Coronary artery (tissue), 2 donors: ENCODE measurements around the gene PDZRN3.

ENCODE experiments used
- DNase-seq: peaks from one replicate; pipeline ENCODE4 v3.0.0-alpha.2; 2017; ENCODE audit warnings: low spot score
- H3K27ac ChIP-seq, 2 donors: fragments of 200-600 bp; sonication (generic); one replicate each; pipeline ENCODE4 v1.5.1; 2016 to 2019
- H3K4me3 ChIP-seq: fragments of 200-600 bp; sonication (generic); 2 replicates; pipeline ENCODE4 v1.5.1; 2016; ENCODE audit warnings: mild to moderate bottlenecking, moderate library complexity
- TF ChIP-seq, protein P1 (sequence below): fragments of 200-600 bp; sonication (generic); IDR thresholded peaks from one replicate; pipeline ENCODE4 v1.5.1; 2019; ENCODE audit warnings: antibody characterized with exemption

Gene PDZRN3

DNA sequence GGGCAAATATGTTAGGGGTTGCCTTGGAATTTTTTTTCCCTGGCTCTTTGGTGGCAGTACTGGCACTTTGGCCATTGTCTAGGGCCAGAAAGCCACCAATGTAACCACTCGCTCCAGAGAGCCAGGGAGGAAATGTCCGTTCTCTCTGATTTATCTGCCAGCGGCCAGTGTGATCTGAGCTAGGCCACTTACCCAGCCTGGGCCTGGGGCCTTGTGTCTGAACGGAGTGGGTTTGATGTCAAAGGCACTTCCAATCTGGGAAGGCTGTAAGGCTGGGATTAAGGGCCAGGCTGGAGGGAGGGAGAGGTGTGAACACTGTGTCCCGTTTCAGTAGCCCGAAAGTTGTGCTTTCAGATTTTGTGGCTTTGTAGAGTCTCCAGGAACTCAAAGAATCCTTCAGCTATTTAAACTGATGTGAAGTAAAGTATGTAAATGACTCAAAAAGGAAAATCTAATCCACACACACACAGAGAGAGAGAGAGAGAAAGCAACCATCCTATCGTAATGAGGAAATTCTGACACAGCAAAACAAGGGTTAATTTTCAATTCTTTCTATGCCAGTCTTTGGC, 271.0 kb downstream of the PDZRN3 start:
- H3K4me3 ChIP-seq: no peak overlapping the region
- no peak overlapping the region for H3K27ac ChIP-seq

GRCh38 chr3:73352841-73353645, 271.7 kb downstream of the PDZRN3 start:
- no peak overlapping the region for H3K4me3 ChIP-seq
- no peak for DNase-seq
- H3K27ac ChIP-seq: no peak overlapping the region
- TF ChIP-seq, protein P1, sequence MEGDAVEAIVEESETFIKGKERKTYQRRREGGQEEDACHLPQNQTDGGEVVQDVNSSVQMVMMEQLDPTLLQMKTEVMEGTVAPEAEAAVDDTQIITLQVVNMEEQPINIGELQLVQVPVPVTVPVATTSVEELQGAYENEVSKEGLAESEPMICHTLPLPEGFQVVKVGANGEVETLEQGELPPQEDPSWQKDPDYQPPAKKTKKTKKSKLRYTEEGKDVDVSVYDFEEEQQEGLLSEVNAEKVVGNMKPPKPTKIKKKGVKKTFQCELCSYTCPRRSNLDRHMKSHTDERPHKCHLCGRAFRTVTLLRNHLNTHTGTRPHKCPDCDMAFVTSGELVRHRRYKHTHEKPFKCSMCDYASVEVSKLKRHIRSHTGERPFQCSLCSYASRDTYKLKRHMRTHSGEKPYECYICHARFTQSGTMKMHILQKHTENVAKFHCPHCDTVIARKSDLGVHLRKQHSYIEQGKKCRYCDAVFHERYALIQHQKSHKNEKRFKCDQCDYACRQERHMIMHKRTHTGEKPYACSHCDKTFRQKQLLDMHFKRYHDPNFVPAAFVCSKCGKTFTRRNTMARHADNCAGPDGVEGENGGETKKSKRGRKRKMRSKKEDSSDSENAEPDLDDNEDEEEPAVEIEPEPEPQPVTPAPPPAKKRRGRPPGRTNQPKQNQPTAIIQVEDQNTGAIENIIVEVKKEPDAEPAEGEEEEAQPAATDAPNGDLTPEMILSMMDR: no peak

More for the DNA sequence above, 271.0 kb downstream of the PDZRN3 start:
- TF ChIP-seq, protein P1: no peak
- no peak for DNase-seq

- Histone ChIP-seq H3K4me3 (no peak overlapping the region), H3K27ac (no peak overlapping the region)
- TF ChIP-seq, protein P1: no peak
- DNase-seq: no peak
Measured at GRCh38 chr3:73351423-73352071, 273.2 kb downstream of the PDZRN3 start.

DNA sequence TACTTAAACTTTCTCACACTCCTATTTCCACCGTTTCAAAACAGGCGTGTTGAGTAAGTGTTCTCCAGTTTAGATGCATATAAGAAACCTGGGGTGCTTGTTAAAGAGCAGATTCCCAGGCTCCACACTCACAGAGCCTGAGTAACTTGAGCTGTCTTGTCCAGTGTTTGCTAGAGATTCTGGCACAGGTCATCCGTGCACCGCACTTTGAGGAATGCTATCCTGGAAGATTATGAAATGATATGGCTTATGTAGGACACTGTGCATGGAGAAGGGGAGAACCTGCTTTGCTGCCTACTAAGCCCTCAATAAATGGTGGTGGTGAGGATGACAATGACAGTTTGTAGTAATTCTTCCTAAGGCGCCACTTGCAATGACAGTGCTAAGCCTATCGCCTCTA, 273.7 kb downstream of the PDZRN3 start:
- Histone ChIP-seq H3K4me3 (no peak overlapping the region), H3K27ac (no peak overlapping the region)
- TF ChIP-seq, protein P1: no peak
- no peak for DNase-seq

- no peak for DNase-seq
- no peak overlapping the region for H3K27ac ChIP-seq
- TF ChIP-seq, protein P1: no peak
- no peak overlapping the region for H3K4me3 ChIP-seq
Measured at GRCh38 chr3:73349657-73350056, 275.1 kb downstream of the PDZRN3 start.

DNA sequence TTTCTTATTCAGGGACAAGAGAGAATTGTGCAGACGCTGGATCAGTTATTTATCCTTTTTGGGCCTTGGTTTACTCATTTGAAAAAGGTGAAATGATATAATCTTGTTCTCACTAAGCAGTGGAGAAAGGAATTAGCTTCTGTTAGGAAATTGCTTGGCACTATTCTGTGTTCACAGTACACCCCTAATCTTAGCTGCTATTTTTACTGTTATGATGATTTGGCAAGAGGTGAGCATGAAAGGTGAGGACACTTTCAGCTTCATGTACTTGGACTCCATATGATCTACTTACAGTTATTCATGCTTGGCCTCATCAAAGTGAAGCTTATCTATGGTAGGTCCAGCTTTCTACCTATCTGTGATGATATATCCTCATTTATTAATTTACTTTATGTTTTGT, 282.7 kb downstream of the PDZRN3 start:
- Histone ChIP-seq H3K4me3 (no peak overlapping the region), H3K27ac (no peak overlapping the region)
- TF ChIP-seq, protein P1: no peak
- no peak for DNase-seq
